ENCODE results near the gene DHRS9.

DHRS9 gene

DNA sequence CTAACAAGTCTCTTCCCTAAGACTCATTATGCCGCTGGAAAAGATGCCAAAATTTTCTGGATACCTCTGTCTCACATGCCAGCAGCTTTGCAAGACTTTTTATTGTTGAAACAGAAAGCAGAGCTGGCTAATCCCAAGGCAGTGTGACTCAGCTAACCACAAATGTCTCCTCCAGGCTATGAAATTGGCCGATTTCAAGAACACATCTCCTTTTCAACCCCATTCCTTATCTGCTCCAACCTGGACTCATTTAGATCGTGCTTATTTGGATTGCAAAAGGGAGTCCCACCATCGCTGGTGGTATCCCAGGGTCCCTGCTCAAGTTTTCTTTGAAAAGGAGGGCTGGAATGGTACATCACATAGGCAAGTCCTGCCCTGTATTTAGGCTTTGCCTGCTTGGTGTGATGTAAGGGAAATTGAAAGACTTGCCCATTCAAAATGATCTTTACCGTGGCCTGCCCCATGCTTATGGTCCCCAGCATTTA lies 26.3 kb downstream of the DHRS9 start:
- ATAC-seq: peak; percentile 95
- TF ChIP-seq TOX (CRISPR knock-in tag; IDR thresholded peaks at IDR 0.05; ENCODE audit: borderline replicate concordance): no peak
- TF ChIP-seq TSHZ2 (CRISPR knock-in tag; IDR thresholded peaks at IDR 0.05): no peak
- TF ChIP-seq RARB (CRISPR knock-in tag; IDR thresholded peaks at IDR 0.05): no peak
- no peak for TF ChIP-seq CSDC2 (CRISPR knock-in tag; IDR thresholded peaks at IDR 0.05)
- TF ChIP-seq, protein P1, sequence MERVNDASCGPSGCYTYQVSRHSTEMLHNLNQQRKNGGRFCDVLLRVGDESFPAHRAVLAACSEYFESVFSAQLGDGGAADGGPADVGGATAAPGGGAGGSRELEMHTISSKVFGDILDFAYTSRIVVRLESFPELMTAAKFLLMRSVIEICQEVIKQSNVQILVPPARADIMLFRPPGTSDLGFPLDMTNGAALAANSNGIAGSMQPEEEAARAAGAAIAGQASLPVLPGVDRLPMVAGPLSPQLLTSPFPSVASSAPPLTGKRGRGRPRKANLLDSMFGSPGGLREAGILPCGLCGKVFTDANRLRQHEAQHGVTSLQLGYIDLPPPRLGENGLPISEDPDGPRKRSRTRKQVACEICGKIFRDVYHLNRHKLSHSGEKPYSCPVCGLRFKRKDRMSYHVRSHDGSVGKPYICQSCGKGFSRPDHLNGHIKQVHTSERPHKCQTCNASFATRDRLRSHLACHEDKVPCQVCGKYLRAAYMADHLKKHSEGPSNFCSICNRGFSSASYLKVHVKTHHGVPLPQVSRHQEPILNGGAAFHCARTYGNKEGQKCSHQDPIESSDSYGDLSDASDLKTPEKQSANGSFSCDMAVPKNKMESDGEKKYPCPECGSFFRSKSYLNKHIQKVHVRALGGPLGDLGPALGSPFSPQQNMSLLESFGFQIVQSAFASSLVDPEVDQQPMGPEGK (CRISPR knock-in tag; IDR thresholded peaks at IDR 0.05; ENCODE audit: borderline replicate concordance): no peak
- no peak for TF ChIP-seq ESRRG (CRISPR knock-in tag; IDR thresholded peaks at IDR 0.05)
- TF ChIP-seq ZNF565 (CRISPR knock-in tag; conservative IDR thresholded peaks at IDR 0.05; ENCODE audit: low read depth): no peak
- TF ChIP-seq ZFP3 (CRISPR knock-in tag; IDR thresholded peaks at IDR 0.05): no peak
- TF ChIP-seq, protein P2, sequence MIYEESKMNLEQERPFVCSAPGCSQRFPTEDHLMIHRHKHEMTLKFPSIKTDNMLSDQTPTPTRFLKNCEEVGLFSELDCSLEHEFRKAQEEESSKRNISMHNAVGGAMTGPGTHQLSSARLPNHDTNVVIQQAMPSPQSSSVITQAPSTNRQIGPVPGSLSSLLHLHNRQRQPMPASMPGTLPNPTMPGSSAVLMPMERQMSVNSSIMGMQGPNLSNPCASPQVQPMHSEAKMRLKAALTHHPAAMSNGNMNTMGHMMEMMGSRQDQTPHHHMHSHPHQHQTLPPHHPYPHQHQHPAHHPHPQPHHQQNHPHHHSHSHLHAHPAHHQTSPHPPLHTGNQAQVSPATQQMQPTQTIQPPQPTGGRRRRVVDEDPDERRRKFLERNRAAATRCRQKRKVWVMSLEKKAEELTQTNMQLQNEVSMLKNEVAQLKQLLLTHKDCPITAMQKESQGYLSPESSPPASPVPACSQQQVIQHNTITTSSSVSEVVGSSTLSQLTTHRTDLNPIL (CRISPR knock-in tag; IDR thresholded peaks at IDR 0.05; ENCODE audit: low read depth): no peak
- no peak for TF ChIP-seq GLIS3 (CRISPR knock-in tag; IDR thresholded peaks at IDR 0.05)
- TF ChIP-seq SNAI2 (CRISPR knock-in tag; IDR thresholded peaks at IDR 0.05): no peak
- no peak for TF ChIP-seq ZNF70 (CRISPR knock-in tag; IDR thresholded peaks at IDR 0.05)

DNA sequence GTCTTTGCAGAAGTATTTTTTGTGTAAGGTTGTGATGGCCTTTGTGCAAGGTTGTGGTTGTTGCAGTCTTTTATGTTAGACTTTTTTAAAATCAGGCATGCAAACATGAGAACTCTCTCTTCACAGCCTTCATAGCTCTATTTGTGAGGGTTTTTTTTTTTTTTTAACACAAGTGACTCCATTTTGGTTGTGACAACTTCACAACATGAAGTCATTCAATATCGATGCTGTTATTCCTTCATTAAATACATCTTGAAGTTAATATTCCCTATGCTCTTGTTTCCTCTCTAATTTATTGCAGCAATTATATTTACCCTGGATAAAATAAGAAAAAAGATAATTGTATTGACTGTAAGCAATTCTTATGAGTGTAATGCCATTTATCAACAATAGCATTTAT lies 35.5 kb downstream of the DHRS9 start:
- ATAC-seq: no peak

GRCh38 chr2:169105476-169105875 lies 36.1 kb downstream of the DHRS9 start:
- no peak for ATAC-seq
- TF ChIP-seq ZNF8 (CRISPR knock-in tag; IDR thresholded peaks at IDR 0.05): no peak
- TF ChIP-seq TCF4 (CRISPR knock-in tag; IDR thresholded peaks at IDR 0.05; ENCODE audit: borderline replicate concordance): no peak
- no peak for TF ChIP-seq ZNF70 (CRISPR knock-in tag; IDR thresholded peaks at IDR 0.05)
- no peak for TF ChIP-seq ISL1 (CRISPR knock-in tag; IDR thresholded peaks at IDR 0.05)
- TF ChIP-seq TOX (CRISPR knock-in tag; IDR thresholded peaks at IDR 0.05; ENCODE audit: borderline replicate concordance): no peak
- TF ChIP-seq ESRRG (CRISPR knock-in tag; IDR thresholded peaks at IDR 0.05): no peak
- TF ChIP-seq, protein P3, sequence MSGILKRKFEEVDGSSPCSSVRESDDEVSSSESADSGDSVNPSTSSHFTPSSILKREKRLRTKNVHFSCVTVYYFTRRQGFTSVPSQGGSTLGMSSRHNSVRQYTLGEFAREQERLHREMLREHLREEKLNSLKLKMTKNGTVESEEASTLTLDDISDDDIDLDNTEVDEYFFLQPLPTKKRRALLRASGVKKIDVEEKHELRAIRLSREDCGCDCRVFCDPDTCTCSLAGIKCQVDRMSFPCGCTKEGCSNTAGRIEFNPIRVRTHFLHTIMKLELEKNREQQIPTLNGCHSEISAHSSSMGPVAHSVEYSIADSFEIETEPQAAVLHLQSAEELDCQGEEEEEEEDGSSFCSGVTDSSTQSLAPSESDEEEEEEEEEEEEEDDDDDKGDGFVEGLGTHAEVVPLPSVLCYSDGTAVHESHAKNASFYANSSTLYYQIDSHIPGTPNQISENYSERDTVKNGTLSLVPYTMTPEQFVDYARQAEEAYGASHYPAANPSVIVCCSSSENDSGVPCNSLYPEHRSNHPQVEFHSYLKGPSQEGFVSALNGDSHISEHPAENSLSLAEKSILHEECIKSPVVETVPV (CRISPR knock-in tag; IDR thresholded peaks at IDR 0.05): no peak
- TF ChIP-seq BACH2 (CRISPR knock-in tag; IDR thresholded peaks at IDR 0.05; ENCODE audit: borderline replicate concordance): no peak

More for the DNA sequence above, 35.5 kb downstream of the DHRS9 start:
- TF ChIP-seq ZNF565 (CRISPR knock-in tag; conservative IDR thresholded peaks at IDR 0.05; ENCODE audit: low read depth) (no peak), TSHZ2 (CRISPR knock-in tag; IDR thresholded peaks at IDR 0.05) (no peak), RARB (CRISPR knock-in tag; IDR thresholded peaks at IDR 0.05) (no peak), GLIS3 (CRISPR knock-in tag; IDR thresholded peaks at IDR 0.05) (no peak), PPARA (CRISPR knock-in tag; IDR thresholded peaks at IDR 0.05; ENCODE audit: borderline replicate concordance) (no peak)
- TF ChIP-seq, protein P4, sequence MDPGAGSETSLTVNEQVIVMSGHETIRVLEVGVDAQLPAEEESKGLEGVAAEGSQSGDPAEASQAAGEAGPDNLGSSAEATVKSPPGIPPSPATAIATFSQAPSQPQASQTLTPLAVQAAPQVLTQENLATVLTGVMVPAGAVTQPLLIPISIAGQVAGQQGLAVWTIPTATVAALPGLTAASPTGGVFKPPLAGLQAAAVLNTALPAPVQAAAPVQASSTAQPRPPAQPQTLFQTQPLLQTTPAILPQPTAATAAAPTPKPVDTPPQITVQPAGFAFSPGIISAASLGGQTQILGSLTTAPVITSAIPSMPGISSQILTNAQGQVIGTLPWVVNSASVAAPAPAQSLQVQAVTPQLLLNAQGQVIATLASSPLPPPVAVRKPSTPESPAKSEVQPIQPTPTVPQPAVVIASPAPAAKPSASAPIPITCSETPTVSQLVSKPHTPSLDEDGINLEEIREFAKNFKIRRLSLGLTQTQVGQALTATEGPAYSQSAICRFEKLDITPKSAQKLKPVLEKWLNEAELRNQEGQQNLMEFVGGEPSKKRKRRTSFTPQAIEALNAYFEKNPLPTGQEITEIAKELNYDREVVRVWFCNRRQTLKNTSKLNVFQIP (CRISPR knock-in tag; IDR thresholded peaks at IDR 0.05; ENCODE audit: borderline replicate concordance, low read depth): no peak

All from SK-N-SH treated with all-trans-retinoic acid at 6 μM for 48 hours (cell line).